Measurements from ENCODE around the gene LIME1. TPM values are rescaled to one million over a fixed set of nuclear protein-coding genes. Genes with fewer than 3 reads are reported as not detected.

LIME1 gene
- total and polyA plus RNA-seq, 4 donors = 21.2 to 69.0 (median 51.6) TPM

DNA sequence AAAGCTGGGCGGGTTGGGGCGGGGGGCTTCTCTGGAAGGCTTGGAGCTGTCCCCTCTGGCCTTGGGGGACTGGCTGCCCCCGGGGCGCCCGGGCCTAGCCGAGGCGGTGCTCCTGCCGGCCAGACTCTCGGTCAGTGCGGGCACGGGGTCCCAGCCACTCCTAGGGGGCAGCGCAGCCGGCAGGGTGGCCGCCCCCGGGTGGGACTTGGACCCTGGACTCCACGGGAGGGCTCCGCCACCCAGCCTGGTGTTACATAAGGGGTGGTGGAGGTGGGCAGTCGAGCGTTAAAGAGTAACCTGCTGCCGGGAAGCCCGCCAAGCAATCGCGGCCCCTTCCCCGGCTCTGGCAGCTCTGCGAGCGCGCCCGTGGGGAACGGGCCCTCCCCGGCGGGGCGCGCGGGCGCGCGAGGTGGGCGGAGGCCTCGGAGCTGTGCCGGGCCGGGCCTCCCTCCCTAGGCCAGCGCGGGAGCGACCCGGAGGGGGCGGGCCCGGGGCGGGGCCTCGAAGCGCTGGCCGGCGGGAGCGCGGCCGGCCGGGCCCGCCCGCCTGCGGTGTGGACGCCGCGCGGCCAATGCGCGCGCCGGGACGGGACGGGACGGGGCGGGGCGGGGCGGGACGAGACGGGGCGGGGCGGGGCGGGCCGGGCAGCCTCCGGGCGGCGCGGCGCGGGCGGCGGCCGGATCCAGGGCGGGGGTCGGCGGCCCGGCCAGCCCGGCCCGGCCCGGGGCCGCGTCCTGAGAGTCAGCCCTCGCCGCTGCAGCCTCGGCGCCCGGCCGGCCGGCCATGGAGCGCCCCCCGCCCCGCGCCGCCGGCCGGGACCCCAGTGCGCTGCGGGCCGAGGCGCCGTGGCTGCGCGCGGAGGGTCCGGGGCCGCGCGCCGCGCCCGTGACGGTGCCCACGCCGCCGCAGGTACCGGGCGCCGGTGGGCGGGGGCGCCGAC is 2.9 kb downstream of the LIME1 start, which contains the start of gene SLC2A4RG:
Gene SLC2A4RG, plus strand, starts transcription at position 647 of the 940 bp plus-strand sequence. Its CDS starts 137 bp downstream, at position 784.
- Histone ChIP-seq H3K9me3 (ENCODE audit: control insufficient read depth in 4 of 4, low read length in 3 of 4) (no peaks in the 10 kb centered on the region), H3K27ac (ENCODE audit: low read depth in 1 of 2, low read length in 2 of 2) (peak within 1 kb of the TSS; percentile 83 to 93), H3K4me3 (ENCODE audit: low read depth in 1 of 3, low read length in 3 of 3) (peak within 1 kb of the TSS; percentile 69 to 91 (median 88)), H3K9ac (ENCODE audit: low read depth in 1 of 2, low read length in 2 of 2) (peak within 1 kb of the TSS; percentile 38 to 55), H3K4me1 (ENCODE audit: control insufficient read depth in 4 of 4, insufficient read depth in 4 of 4, low read length in 3 of 4) (peaks cover 10 to 80% (median 53%) of the 10 kb centered on the region in 4 donors), H3K36me3 (ENCODE audit: control insufficient read depth in 4 of 4, insufficient read depth in 3 of 4, low read depth in 1 of 4, low read length in 3 of 4) (no peaks in the 10 kb centered on the region), H3K27me3 (ENCODE audit: control insufficient read depth in 4 of 4, insufficient read depth in 4 of 4, low read length in 3 of 4) (no peaks in the 10 kb centered on the region)
- TF ChIP-seq, protein P1, sequence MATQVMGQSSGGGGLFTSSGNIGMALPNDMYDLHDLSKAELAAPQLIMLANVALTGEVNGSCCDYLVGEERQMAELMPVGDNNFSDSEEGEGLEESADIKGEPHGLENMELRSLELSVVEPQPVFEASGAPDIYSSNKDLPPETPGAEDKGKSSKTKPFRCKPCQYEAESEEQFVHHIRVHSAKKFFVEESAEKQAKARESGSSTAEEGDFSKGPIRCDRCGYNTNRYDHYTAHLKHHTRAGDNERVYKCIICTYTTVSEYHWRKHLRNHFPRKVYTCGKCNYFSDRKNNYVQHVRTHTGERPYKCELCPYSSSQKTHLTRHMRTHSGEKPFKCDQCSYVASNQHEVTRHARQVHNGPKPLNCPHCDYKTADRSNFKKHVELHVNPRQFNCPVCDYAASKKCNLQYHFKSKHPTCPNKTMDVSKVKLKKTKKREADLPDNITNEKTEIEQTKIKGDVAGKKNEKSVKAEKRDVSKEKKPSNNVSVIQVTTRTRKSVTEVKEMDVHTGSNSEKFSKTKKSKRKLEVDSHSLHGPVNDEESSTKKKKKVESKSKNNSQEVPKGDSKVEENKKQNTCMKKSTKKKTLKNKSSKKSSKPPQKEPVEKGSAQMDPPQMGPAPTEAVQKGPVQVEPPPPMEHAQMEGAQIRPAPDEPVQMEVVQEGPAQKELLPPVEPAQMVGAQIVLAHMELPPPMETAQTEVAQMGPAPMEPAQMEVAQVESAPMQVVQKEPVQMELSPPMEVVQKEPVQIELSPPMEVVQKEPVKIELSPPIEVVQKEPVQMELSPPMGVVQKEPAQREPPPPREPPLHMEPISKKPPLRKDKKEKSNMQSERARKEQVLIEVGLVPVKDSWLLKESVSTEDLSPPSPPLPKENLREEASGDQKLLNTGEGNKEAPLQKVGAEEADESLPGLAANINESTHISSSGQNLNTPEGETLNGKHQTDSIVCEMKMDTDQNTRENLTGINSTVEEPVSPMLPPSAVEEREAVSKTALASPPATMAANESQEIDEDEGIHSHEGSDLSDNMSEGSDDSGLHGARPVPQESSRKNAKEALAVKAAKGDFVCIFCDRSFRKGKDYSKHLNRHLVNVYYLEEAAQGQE (IDR thresholded peaks at IDR 0.05) = peak; percentile 37
- no peak for TF ChIP-seq TAF1 (conservative IDR thresholded peaks at IDR 0.05)
- TF ChIP-seq NR2F2 (IDR thresholded peaks at IDR 0.05) = no peak
- TF ChIP-seq, protein P2, sequence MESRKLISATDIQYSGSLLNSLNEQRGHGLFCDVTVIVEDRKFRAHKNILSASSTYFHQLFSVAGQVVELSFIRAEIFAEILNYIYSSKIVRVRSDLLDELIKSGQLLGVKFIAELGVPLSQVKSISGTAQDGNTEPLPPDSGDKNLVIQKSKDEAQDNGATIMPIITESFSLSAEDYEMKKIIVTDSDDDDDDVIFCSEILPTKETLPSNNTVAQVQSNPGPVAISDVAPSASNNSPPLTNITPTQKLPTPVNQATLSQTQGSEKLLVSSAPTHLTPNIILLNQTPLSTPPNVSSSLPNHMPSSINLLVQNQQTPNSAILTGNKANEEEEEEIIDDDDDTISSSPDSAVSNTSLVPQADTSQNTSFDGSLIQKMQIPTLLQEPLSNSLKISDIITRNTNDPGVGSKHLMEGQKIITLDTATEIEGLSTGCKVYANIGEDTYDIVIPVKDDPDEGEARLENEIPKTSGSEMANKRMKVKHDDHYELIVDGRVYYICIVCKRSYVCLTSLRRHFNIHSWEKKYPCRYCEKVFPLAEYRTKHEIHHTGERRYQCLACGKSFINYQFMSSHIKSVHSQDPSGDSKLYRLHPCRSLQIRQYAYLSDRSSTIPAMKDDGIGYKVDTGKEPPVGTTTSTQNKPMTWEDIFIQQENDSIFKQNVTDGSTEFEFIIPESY (IDR thresholded peaks at IDR 0.05) = peak; percentile 15
- TF ChIP-seq, protein P3, sequence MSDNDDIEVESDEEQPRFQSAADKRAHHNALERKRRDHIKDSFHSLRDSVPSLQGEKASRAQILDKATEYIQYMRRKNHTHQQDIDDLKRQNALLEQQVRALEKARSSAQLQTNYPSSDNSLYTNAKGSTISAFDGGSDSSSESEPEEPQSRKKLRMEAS (IDR thresholded peaks at IDR 0.05) = no peak
- TF ChIP-seq HNF4A (conservative IDR thresholded peaks at IDR 0.05) = peak; percentile 74 to 78
- peak; percentile 60 for TF ChIP-seq SP1 (IDR thresholded peaks at IDR 0.05)
- TF ChIP-seq FOXA1 (IDR thresholded peaks at IDR 0.05) = no peak
- no peak for TF ChIP-seq RAD21 (IDR thresholded peaks at IDR 0.05)
- TF ChIP-seq, protein P4, sequence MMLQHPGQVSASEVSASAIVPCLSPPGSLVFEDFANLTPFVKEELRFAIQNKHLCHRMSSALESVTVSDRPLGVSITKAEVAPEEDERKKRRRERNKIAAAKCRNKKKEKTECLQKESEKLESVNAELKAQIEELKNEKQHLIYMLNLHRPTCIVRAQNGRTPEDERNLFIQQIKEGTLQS (IDR thresholded peaks at IDR 0.05) = no peak
- peak in 1 of 2 donors; percentile 46 for TF ChIP-seq RXRA (IDR thresholded peaks at IDR 0.05)
- TF ChIP-seq YY1 (IDR thresholded peaks at IDR 0.05) = peak; percentile 48
- no peak for TF ChIP-seq GABPA (IDR thresholded peaks at IDR 0.05 in 1 of 2, conservative IDR thresholded peaks at IDR 0.05 in 1 of 2)
- TF ChIP-seq HNF4G (IDR thresholded peaks at IDR 0.05) = peak; percentile 45
- TF ChIP-seq EGR1 (IDR thresholded peaks at IDR 0.05; ENCODE audit: low read depth in 2 of 2) = peak in 1 of 2 donors; percentile 30
- TF ChIP-seq JUND (IDR thresholded peaks at IDR 0.05) = no peak
- TF ChIP-seq, protein P5, sequence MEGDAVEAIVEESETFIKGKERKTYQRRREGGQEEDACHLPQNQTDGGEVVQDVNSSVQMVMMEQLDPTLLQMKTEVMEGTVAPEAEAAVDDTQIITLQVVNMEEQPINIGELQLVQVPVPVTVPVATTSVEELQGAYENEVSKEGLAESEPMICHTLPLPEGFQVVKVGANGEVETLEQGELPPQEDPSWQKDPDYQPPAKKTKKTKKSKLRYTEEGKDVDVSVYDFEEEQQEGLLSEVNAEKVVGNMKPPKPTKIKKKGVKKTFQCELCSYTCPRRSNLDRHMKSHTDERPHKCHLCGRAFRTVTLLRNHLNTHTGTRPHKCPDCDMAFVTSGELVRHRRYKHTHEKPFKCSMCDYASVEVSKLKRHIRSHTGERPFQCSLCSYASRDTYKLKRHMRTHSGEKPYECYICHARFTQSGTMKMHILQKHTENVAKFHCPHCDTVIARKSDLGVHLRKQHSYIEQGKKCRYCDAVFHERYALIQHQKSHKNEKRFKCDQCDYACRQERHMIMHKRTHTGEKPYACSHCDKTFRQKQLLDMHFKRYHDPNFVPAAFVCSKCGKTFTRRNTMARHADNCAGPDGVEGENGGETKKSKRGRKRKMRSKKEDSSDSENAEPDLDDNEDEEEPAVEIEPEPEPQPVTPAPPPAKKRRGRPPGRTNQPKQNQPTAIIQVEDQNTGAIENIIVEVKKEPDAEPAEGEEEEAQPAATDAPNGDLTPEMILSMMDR (IDR thresholded peaks at IDR 0.05; ENCODE audit: low read depth, low read length, missing input control) = no peak
- no peak for TF ChIP-seq FOXA2 (IDR thresholded peaks at IDR 0.05)
- WGBS = under 1% methylated on average over 136 of the region's 136 CpGs
- peak; percentile 84 for DNase-seq (ENCODE audit: low spot score)

Measured in liver (tissue), 9 donors.